Measurements from ENCODE around the gene JMJD1C.

- TF ChIP-seq POLR2A (IDR thresholded peaks at IDR 0.05; ENCODE audit: low read length) (no peak), HMGXB4 (CRISPR knock-in tag; IDR thresholded peaks at IDR 0.05; ENCODE audit: borderline replicate concordance) (no peak), REST (IDR thresholded peaks at IDR 0.05) (no peak), CTCF (IDR thresholded peaks at IDR 0.05) (no peak), EP300 (IDR thresholded peaks at IDR 0.05) (no peak), RCOR1 (IDR thresholded peaks at IDR 0.05; ENCODE audit: low read depth, low read length) (no peak), ESRRA (IDR thresholded peaks at IDR 0.05; ENCODE audit: borderline replicate concordance, low read length) (no peak), RFX5 (IDR thresholded peaks at IDR 0.05) (no peak), CHD2 (IDR thresholded peaks at IDR 0.05; ENCODE audit: low read length, partially characterized antibody) (no peak), MAX (IDR thresholded peaks at IDR 0.05) (no peak)
Observed at GRCh38 chr10:63320683-63321082, 145.1 kb downstream of the JMJD1C start.
